HG03108 (cell line): ENCODE measurements around the gene SHTN1.

Experiments
- ATAC-seq: cut with Tn5 transposase; IDR thresholded peaks from one replicate; pipeline ENCODE4 v1.9.1; 2021; ENCODE audit warnings: moderate library complexity; ENCODE audit not compliant: unreplicated experiment

Gene SHTN1

DNA sequence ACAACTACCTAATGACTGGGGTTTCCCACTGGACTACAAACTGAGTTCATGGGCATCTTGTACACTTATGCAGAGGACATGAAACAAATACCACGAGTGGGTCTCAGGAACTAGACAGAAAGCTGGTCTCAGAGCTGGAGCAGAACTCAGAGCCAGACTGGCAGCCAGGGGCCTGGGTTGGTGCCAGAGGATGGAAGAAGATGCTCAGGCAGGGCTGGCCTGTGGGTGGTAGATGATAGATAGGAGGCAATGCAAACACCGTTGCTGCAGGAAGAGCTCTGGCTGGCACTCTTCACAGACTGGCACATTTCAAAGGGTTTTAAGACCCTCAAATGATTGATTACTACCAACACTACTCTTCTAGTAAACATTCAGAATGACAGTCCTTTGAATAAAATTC lies 126.9 kb downstream of the SHTN1 start:
- no peak for ATAC-seq

DNA sequence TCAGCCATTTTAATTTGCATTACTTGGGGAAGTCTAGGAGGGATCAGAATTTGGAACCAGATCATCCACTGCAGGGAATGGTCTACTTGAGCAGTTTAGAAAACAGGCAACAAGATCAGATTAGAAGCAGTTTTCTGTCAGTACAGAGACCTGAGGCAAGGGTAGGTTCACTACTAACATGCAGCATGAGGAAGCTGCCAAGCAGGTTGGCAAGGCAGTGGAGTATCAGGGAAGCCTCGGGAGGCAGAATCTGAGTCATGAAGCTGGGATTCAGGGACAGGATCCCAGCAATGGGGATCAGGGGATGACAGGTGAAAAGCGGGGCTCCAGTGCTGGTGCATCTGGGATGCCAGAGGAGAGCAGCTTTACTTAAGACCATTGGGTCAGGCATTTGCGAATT lies 127.6 kb downstream of the SHTN1 start:
- no peak for ATAC-seq

DNA sequence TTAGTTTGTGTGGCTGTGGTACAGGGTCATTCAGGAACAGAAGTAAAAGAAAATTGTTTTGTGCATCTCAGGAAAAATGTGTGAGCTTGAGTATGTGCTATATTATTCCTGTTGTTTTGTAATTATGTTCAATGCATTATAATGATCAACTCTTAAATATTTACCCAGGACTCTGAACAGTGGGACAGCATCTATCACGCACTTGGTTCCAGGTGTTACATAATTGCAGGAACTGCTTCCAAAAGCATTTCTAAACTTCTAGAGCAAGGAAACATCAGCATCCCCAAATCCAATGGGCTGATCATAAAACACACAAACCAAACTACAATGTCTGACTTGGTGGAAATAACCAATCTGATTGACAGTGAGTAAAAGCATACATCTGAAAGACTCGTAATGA lies 129.1 kb downstream of the SHTN1 start:
- no peak for ATAC-seq

DNA sequence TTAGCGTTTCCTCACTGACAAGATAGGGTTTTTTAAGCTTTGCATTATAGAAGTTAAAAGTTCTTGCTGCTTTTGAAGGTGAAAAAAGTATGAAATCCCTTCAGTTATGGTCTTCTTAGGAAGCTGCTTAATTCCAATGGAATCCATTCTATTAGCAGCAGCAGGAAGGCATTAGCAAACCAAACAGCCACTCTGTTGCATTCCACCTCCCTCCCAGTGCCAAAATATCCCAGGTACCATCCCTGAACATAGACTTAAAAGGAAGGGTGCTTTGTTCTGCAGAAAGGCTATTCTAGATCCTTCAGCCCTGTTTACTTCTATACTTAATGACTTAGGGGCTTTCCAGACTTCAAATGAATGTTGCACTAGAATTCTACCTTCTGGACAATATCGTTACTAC lies 131.9 kb downstream of the SHTN1 start:
- ATAC-seq = no peak

DNA sequence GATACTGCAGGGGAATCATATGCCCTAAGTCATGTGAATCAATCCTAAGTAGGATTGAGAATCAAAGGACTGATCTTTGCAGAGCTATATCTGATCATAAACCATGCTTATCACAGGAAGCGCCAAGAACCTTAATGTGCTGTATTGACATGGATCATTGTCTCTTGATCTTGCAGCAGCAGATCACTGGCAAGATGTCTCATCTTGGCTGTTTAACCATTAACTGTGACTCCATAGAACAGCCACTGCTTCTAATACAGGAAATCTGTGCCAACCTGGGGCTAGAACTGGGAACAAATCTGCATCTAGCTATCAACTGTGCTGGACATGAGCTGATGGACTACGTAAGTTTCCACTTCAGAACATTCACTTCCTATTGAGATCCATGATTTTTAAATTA lies 134.0 kb downstream of the SHTN1 start:
- ATAC-seq = no peak

DNA sequence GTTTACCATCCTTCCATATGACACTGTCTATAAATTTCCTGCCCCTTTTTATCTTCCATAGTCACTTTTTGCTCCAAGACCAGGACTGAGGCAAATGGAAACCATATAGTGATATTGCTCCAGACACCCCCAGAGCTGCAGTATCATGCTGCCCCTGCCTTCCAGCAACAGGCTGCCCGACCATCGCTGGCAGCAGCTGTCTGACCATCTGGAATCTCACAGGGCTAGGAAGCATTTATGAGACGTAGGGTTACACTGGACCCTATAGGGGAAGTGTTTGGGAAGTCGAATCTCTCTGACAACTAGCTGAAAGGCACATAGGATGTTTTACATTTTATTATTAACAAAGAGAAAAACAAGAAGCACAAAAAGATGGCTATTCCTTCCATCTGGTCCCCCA lies 136.3 kb downstream of the SHTN1 start:
- ATAC-seq = no peak

DNA sequence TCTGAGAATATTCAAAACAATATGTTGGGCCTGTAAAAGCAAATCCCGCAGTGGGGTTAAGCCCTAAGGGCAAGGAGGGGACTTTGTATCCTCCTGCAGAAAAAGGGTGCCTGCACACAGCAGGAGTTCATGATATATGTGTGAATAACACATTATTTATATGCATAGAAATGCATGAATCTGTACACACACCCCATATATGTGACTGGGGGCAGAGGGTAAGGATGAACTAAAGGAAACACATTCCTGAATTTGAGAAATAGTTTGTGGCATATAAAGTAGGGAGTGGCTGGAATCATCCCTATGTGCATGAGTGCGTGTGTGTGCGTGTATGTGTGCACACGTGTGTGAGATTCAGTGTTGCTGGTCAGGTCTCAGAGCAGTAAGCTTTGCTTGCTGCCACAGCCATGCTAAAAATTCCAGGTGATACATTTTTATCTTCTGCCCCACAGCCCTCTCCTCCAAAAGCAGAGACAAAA lies 136.8 kb downstream of the SHTN1 start:
- ATAC-seq = no peak

DNA sequence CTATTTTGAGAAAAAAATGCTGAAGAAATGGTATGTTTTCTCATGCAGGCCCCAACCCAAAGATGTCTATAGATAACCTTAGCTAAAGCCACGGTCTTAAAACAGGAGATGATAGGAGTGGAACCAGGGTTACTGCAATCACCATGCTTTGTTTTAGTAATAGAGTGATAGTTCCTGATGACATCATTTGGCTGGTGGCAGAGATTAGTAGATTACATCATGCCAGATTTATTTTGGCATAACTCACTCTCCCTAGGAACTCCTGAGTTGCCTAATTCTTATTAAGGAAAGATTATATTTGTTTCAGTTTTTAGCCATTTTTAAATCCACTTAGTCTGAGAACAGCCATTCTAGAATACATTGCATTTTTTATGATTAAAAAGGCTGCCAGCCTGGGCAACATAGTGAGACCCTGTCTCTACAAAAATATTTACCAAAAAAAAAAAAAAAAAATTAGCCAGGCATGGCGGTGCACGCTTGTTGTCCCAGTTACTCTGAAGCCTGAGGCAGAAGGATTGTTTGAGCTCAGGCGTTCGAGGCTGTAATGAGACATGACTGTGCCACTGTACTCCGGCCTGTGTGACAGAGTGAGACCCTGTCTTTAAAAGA lies 137.9 kb downstream of the SHTN1 start:
- ATAC-seq = no peak

DNA sequence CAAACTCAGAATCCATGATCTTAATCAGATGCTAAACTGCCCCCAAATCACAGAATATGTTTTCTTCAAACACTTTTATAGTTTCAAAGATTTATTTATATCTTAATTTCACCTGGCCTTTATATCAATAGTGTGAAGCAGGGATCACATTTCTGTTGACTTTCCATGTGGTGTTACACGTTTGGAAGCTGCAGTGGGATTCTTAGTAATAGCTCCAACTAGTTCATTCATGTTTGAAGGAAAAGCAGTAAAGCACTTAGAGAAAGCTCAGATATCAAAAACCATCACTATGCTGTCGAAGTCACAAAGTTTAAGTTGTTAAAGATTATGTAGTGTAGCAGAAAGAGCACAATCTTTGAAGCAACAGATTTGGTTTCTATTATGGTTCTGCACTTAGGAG lies 138.9 kb downstream of the SHTN1 start:
- no peak for ATAC-seq

DNA sequence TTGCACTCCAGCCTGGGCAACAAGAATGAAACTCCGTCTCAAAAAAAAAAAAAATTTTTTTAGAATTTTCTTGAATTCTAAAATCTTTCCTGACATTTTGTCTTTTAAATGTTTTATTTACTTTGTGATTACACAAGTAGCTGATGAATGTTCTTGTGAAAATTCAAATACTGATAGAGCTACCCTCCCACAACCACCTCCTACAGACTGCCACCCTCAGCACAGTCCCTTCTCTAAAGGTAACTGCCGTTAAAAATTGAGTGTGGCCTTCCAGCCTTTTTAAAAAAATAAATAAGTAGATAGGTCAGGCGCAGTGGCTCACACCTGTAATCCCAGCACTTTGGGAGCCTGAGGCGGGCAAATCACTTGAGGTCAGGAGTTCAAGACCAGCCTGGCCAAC lies 140.6 kb downstream of the SHTN1 start:
- no peak for ATAC-seq

DNA sequence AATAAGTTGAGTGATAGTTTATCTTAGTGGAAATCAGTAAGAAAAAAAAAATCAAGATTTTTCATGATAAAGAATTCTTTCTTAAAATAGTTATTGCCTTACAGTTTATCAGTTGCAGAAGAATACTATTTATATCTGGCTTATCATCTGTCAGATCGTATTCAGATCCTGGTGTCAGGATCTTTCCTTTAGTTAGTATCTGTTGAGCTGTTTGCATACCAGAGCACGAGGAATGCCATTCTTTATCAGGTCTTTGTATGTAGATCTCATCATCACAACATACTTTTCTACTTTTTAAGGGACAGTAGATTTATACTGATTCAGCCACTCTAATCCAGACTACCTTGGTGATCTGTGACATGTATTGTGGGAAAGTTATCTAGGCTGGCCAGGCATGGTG lies 143.2 kb downstream of the SHTN1 start:
- no peak for ATAC-seq

DNA sequence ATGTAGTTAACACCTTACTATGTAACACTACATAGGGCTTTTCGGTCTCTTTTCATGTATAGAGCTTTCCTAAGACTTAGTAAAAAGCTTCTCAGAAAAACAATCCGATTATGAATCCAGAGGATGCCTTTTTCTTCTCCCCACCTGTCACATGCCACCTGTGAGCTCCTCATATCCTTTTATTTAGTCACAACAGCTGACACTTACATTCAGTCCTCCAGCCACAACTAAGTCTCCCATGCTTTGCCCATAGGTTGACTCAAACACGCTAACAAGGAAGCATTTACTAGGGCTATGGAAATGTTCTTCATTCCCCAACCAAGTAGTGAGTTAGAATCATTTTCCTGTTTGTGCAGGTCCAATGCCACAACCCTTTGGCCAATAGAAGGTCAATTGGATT lies 147.8 kb downstream of the SHTN1 start:
- no peak for ATAC-seq

DNA sequence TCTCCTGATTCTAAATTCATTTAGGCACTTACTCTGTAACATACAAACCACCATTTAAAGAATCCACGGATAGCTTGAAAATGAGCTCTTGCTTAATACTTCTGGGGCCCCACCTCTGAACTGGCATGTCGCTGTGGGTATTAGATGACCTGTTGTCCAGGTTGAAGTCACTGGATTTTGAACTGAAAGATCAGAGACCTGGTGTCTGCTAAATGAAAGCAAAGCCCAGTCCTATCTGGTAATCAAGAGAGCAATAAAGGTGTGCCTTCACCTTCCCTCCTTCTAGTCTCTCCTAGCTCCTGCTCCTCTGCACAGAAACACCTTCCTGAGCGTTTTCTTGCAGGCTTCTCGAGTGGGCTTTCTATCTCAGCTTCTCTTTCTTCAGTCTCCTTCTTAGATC lies 151.3 kb downstream of the SHTN1 start:
- ATAC-seq = no peak

DNA sequence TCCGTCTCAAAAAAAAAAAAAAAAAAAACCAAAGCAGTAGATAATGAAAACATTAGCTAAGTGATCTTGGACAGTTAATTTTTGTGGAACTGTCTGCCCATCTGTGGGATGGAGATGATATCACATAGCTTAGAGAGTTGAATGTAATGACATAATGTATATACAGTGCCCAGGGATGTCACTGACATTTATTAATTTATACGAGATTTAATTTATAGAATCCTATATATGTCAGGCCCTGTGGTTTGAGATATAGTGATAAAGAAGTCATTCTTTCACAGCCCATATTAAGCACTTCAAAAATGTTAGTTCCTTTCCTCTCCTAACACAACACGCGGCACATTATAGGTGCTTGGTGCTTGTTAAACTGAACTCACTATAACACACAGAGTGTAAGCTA lies 151.7 kb downstream of the SHTN1 start:
- no peak for ATAC-seq

DNA sequence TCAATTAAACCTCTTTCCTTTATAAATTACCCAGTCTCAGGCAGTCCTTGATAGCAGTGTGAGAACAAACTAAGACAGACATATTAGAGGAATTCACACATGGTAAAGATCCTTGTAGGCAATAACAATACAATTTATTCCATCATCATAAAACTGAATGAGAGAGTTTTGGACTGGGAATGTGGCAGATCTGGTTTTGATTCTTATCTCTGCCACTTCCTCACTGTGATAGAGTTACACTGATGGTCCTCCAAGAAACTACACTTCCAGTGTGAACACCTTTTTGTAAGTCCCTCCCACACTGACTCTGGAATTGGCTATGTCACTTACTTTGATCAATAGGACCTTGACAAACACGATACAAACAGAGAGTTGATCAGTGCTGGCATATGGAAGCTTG lies 152.7 kb downstream of the SHTN1 start:
- no peak for ATAC-seq

DNA sequence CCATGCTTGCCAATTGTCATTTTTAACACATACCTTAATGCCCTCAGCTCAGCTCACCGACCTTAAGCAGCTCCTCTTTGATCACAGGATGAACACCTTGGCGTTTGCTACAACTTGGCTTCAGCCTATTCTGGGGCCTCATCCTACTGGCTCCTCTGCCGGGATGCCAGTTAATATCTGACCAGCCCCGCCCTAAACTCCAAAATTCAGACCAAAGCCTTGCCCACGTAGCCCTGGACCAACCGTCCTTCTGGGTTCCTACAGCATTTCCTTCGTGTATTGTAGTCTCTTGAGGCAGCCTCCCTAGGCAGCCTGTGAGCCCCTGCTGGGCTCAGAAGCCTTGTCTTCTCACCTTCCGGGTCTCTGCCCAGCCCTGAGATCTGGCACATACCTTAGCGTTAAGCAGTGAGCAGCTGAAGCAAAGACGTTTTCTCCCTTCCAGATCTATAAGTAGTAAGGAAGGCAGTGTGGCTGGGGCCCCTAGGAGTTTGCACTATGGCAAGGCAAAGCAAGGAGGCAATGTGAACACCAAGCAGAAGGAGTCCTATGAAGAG lies 154.9 kb downstream of the SHTN1 start:
- ATAC-seq = no peak

DNA sequence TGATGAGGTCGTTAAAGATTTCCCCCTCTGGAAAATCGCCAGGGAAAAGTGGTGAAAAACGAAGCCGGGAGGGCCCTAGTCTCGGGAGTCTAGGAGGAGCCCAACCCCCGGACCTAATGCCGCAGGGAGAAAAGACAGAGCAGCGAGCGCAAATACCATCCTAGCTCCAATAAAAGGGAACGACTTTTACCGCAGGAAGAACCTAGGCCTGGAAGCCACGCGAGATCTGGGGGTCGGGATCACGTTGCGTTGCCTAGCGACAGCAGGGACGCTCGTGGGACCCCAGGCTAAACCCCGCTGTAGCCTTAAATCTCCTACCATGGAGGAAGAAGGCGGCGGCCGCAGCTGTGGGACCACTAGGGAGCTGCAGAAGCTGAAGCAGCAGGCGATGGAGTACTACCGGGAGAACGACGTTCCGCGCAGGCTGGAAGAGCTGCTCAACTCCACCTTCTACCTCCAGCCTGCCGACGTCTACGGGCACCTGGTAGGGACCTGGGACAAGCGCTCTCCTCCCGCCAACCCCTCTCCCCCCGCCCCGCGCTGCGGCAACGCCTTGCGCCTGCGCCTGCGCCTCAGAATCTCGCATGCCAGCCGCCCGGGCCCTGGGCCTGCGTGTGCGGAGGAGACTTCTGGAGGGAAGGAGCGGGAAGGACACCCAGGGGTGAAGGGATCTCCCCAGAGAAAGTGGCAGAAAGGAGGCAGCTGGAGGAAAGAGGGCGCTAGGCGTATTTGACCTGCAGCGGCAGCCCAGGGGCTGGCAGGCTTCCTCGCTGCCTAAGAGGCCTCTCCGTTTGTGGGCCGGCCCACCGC lies 155.5 kb downstream of the SHTN1 start, which contains the start of gene ENO4:
TSS of gene ENO4 (plus strand) at position 252 of the 810 bp plus-strand sequence. CDS start at position 320, 68 bp downstream.
- peak; percentile 46 for ATAC-seq

DNA sequence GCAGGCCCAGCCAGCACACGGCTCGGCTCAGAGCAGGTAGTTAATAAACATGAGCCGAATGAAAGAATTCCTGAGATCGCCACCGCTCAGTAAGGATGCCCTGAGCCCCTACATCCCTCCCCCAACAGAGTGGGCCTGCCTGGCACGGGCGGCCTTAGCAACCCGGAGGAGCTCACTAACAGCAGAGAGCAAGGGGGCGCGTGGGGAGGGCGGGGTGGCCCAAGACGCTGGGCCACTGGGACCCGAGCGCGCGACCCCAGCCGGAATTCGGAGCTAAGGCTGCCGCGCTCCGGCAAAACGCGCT lies 156.1 kb downstream of the SHTN1 start:
- ATAC-seq = no peak

DNA sequence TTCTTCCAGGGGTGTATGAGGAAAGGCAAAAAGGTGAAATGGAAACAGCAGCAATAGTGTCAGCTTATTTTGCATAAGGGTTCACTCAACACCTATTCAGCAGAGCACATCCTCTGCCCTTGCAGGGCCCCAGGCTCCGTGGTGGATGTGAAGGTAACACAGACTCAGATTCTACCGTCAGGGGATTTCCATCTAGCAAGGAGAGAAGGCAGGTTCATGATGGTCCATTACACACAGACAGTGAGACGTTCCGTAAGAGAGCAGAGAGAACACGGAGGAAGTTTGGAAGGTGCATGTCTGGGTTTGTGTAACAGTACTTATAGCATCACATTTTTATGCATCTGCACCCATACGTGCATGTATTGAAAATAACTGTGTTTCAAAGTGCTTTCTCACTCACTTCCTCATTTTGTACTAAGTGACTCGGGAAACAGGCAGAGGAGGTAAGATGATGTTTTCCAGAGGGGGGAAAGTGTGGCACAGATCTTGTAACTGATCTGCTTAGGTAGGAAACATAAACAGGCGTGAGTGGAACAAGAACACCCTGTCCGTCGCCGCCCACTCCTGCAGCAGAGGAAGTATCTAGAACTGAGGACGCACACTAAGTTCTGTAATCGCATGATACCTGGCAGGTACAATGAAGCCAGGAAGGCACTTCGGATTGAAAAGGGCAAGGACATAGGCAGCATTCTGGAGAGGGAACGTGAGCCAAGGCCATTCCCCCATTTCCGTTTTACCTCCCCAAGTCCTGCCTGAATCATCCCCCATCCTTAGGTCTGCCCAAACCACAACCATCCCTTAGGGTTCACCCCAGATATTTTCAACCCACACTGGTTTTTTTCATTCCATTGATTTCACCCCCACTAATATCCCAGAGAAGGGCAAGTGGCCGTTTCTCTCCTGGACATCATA lies 156.7 kb downstream of the SHTN1 start:
- peak; percentile 70 for ATAC-seq

DNA sequence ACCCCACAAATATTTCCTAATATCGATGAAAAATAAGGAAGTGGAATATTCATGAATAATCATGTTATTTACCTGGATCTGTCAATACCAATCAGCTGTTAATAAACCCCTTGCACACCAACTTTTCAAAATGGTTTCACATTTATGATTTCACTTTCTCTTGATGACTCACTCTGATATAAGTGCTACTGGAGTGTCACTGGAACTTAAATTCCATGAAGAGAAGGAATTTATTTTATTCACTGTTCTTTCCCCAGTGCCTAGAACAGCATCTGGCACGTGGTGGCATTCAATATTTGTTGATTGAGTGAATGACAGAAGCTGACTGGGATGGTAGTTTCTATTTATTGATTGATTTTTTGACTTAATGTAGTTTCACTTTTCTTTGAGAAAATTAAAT lies 159.2 kb downstream of the SHTN1 start:
- no peak for ATAC-seq

DNA sequence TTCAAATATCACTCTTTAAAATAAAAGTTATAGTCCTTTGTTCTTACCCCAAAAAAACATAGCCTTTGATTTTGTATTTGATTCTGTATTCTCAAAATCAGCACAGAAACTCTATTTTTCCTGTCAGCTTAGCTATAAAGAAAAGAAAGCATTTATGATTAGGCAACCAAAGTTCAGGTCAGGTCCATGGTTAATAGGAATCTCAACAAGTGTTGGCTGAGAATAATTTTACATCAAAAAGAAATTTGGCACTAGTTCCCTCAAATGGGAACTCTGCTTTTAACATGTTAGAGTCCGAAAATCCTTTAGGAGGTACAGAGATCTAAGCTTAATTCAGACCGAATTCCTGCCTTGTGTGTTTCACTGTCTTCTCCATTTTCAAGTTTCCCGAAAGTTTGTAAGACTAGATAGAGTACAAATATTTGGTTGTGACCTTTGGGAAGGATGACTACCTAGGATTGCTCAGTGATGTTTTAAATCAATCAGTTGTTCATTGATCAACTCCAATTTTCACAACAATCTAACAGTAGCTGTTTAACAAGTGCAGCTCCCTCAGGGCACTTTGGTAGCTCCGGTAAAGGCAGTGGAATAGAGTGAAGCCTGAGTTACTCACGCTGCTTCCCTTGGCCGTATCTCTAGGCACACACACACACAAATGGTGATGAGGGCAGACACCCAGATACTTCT lies 164.5 kb downstream of the SHTN1 start:
- ATAC-seq = no peak
